Kidney (tissue), 14 donors: ENCODE data around the gene MEF2A. TPM values are rescaled to one million over a fixed set of nuclear protein-coding genes. Genes with fewer than 3 reads are reported as not detected.

Experiments
- DNase-seq, 5 donors: peaks; one replicate each; pipeline ENCODE4 v3.0.0-alpha.2; 2013 to 2020
- FAIRE-seq: peaks from 2 replicates; lab custom pipeline; 2012; peaks lifted over from hg19 to GRCh38; lab: Jason Lieb, UNC
- H3K27ac ChIP-seq, 2 donors: one replicate each; pipeline ENCODE4 v1.7.0; 2013; ENCODE audit warnings: low read depth in 2 of 2, low read length in 2 of 2, inconsistent platforms in 1 of 2
- H3K27me3 ChIP-seq: one replicate; pipeline ENCODE4 v1.7.1; 2013; ENCODE audit warnings: low read length, inconsistent platforms; ENCODE audit not compliant: control insufficient read depth, insufficient read depth
- H3K36me3 ChIP-seq, 3 donors: one replicate each; pipeline versions ENCODE4 v1.7.0 to v1.7.1; 2013; ENCODE audit warnings: low read length in 3 of 3, control low read depth in 1 of 3, inconsistent platforms in 1 of 3; ENCODE audit not compliant: insufficient read depth in 3 of 3, control insufficient read depth in 2 of 3
- H3K4me1 ChIP-seq, 3 donors: one replicate each; pipeline versions ENCODE4 v1.7.0 to v1.7.1; 2013; ENCODE audit warnings: low read length in 3 of 3, inconsistent platforms in 1 of 3, low read depth in 1 of 3; ENCODE audit not compliant: control insufficient read depth in 2 of 3, insufficient read depth in 2 of 3
- H3K4me3 ChIP-seq, 3 donors: one replicate each; pipeline versions ENCODE4 v1.7.0 to v1.8.1; 2013; ENCODE audit warnings: low read length in 3 of 3, control low read depth in 1 of 3, inconsistent platforms in 1 of 3
- H3K9ac ChIP-seq, 3 donors: one replicate each; pipeline versions ENCODE4 v1.7.0 to v1.7.1; 2013; ENCODE audit warnings: low read length in 3 of 3, control low read depth in 1 of 3, inconsistent platforms in 1 of 3
- H3K9me3 ChIP-seq, 3 donors: one replicate each; pipeline versions ENCODE4 v1.7.0 to v1.7.1; 2013; ENCODE audit warnings: low read length in 3 of 3, control low read depth in 1 of 3, inconsistent platforms in 1 of 3; ENCODE audit not compliant: control insufficient read depth in 2 of 3, insufficient read depth in 1 of 3
- intact Hi-C: fragments of 100-400 bp; cut with DNase I; formaldehyde crosslinking; loops from one replicate; pipeline ENCODE4 v1.11.1; 2022
- polyA plus RNA-seq: library from polyadenylated mRNA; stranded (reverse); fragments of 350-450 nt; fragmentation: Illumina TruSeq; extraction: RNeasy Lipid Tissue Mini Kit (QIAGEN cat#74804); gene quantifications from one replicate; pipeline ENCODE4 v1.2.3, GENCODE V29; 2014; ENCODE audit warnings: low read depth, low replicate concordance; ENCODE audit not compliant: insufficient read depth
- total RNA-seq: library from RNA; stranded (reverse); fragmentation: NEBNext Ultra II Directional; extraction: Animal tissue kit (Norgen Biotek cat#: 25700); gene quantifications from one replicate; pipeline ENCODE4 v1.2.1, GENCODE V29; 2021
- TF ChIP-seq, protein P1 (sequence below): IDR thresholded peaks from 3 replicates; pipeline ENCODE4 v1.5.1; 2012; ENCODE audit warnings: mild to moderate bottlenecking, moderate library complexity, borderline replicate concordance; ENCODE audit not compliant: insufficient read depth; ENCODE audit errors: extremely low read depth
- donor health status: control.
- donor health status: control.
- donor health status: control.
- donor health status: control.
- donor health status: control.
- donor health status: DM: yes; HTN: yes; CAD: no.
- donor health status: Normal renal cell carcinoma (clear cell type).

Gene MEF2A
- total and polyA plus RNA-seq, 2 donors from 2014 or later: 20.8 to 82.2 TPM

DNA sequence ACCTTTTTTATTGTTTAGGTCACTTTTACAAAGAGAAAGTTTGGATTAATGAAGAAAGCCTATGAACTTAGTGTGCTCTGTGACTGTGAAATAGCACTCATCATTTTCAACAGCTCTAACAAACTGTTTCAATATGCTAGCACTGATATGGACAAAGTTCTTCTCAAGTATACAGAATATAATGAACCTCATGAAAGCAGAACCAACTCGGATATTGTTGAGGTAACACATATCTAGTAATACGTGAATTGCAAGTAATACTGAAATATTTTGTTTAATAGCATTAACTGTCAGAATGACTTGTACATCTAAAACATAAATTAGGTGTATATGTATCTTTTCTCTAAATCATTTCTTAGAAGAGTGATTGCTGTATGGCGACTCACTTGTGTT is 79.8 kb downstream of the MEF2A start:
- no peak overlapping the region for H3K9ac ChIP-seq
- no peaks in the 10 kb centered on the region for H3K4me1 ChIP-seq
- DNase-seq (no peak), FAIRE-seq (no peak)
- H3K27ac ChIP-seq: no peak overlapping the region
- intact Hi-C loops: no loop called here
- H3K4me3 ChIP-seq: no peak overlapping the region
- H3K36me3 ChIP-seq: peaks cover 0 to 2% (median 0%) of the 10 kb centered on the region in 3 donors
- no peaks in the 10 kb centered on the region for H3K27me3 ChIP-seq
- H3K9me3 ChIP-seq: no peaks in the 10 kb centered on the region
- TF ChIP-seq, protein P1, sequence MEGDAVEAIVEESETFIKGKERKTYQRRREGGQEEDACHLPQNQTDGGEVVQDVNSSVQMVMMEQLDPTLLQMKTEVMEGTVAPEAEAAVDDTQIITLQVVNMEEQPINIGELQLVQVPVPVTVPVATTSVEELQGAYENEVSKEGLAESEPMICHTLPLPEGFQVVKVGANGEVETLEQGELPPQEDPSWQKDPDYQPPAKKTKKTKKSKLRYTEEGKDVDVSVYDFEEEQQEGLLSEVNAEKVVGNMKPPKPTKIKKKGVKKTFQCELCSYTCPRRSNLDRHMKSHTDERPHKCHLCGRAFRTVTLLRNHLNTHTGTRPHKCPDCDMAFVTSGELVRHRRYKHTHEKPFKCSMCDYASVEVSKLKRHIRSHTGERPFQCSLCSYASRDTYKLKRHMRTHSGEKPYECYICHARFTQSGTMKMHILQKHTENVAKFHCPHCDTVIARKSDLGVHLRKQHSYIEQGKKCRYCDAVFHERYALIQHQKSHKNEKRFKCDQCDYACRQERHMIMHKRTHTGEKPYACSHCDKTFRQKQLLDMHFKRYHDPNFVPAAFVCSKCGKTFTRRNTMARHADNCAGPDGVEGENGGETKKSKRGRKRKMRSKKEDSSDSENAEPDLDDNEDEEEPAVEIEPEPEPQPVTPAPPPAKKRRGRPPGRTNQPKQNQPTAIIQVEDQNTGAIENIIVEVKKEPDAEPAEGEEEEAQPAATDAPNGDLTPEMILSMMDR: no peak

DNA sequence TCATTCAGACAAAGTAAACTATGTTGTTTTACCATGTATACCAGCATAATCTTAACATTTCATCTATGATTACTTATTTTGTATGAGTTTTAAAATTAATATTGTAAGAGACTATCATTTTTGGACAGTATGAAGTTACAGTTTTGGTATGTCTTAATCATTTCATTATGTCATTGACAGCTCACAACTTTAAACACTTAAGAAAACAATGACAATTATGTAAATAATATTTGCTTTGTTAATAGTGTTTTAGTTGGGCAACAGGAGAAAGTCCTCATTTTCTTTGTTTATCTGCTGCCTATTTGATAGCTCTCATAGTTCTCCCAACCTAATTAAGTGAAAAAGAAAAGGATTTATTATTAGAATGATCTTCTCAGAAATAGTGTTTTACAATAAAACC is 80.2 kb downstream of the MEF2A start:
- Histone ChIP-seq H3K9me3 (no peaks in the 10 kb centered on the region), H3K27me3 (no peaks in the 10 kb centered on the region), H3K36me3 (peaks cover 0 to 2% (median 0%) of the 10 kb centered on the region in 3 donors), H3K27ac (no peak overlapping the region), H3K4me3 (no peak overlapping the region), H3K4me1 (no peaks in the 10 kb centered on the region), H3K9ac (no peak overlapping the region)
- DNase-seq: no peak
- no peak for FAIRE-seq
- TF ChIP-seq, protein P1: no peak
- intact Hi-C loops: no loop called here

DNA sequence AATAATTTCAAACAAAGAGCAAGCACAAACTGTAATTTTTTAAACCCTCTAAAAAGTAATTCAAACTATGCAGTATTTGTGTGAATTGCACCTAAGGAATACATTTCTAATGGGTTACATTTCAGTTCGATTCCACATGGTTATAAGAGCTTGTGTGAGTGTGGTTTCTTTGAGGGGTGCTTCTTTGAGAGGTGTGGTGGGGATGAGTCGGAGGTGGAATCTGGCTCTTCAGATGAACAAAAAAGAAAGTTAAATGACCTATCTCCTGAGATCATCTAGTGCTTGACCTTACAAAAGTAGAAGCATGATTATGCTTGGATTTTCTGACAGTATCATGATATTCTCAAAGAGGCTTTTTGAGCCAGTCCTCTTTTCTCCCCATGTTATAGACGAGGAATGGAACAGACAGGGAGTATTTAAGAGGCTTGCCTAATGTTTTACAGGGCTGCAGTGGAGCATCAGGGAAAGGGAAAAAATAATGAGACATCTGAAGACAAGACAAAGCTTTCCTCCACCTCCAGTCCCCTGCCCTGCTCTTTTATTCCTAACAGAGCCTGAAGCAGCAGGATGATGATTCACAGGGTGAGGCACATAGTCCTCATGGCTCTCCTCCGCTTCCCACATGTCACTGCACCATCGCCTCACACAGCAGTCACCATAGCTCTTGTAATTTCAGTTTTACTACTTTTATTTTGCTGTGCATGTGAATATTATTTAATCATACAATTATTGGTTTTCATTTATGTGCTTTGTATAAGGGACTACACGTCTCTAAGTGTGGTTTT is 85.4 kb downstream of the MEF2A start:
- Histone ChIP-seq H3K9me3 (no peaks in the 10 kb centered on the region), H3K9ac (no peak overlapping the region), H3K4me3 (no peak overlapping the region), H3K36me3 (peaks cover 0 to 2% (median 0%) of the 10 kb centered on the region in 3 donors), H3K27me3 (no peaks in the 10 kb centered on the region), H3K4me1 (no peaks in the 10 kb centered on the region), H3K27ac (no peak overlapping the region)
- intact Hi-C loops: no loop called here
- TF ChIP-seq, protein P1: no peak
- FAIRE-seq (no peak), DNase-seq (no peak)
